Measurements from ENCODE around the gene AIP. TPM values are rescaled to one million over a fixed set of nuclear protein-coding genes. Genes with fewer than 3 reads are reported as not detected.

AIP gene
- total RNA-seq, 1 experiment from 2014 or later, result 35.6 TPM

DNA sequence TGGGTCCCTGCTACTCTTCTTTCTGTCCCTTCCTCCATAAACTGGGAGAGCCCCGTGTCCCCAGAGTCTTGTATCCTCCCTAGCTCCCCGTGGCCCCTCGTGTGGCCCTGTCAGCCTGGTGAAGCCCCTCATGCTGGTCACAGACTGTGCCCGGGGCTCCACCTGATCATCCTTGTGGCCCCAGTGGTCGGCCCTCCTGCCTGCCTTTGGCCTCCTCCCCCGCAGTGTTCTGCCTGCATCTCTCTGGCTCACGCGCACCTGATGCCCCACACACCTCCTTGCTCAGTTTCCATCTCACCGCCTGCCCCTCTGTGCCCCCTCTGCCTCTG lies 41.6 kb downstream of the AIP start:
- no peak overlapping the region for H2BK12ac ChIP-seq (ENCODE audit: insufficient read length, low read depth, low read length)
- H3K4me1 ChIP-seq (ENCODE audit: insufficient read depth, low read length), result no peaks in the 10 kb centered on the region
- H3T11ph ChIP-seq (ENCODE audit: low read length), result no peak overlapping the region
- no peaks in the 10 kb centered on the region for H3K79me2 ChIP-seq (ENCODE audit: insufficient read depth, low read length)
- no peaks in the 10 kb centered on the region for H3K23me2 ChIP-seq (ENCODE audit: insufficient read length, low read depth, low read length, poor library complexity, severe bottlenecking)
- no peak overlapping the region for H3K4me2 ChIP-seq (ENCODE audit: insufficient read depth, insufficient read length, low read length)
- no peak overlapping the region for H2BK5ac ChIP-seq (ENCODE audit: insufficient read length, low read length)
- no peak overlapping the region for H3K56ac ChIP-seq (ENCODE audit: insufficient read length, low read depth, low read length)
- no peak overlapping the region; the same call in 1 of the 2 replicates for H3K14ac ChIP-seq (ENCODE audit: insufficient read depth, low read length)
- no peak overlapping the region for H2BK15ac ChIP-seq (ENCODE audit: low read depth, low read length)
- no peak overlapping the region for H3K4me3 Mint-ChIP-seq
- H3K4ac ChIP-seq (ENCODE audit: low read depth, low read length), result no peak overlapping the region
- no peaks in the 10 kb centered on the region for H3K27me3 ChIP-seq (ENCODE audit: insufficient read depth, low read length)
- no peak overlapping the region for H3K9ac ChIP-seq (ENCODE audit: extremely low read depth, insufficient read length, low read length)
- no peak overlapping the region for H2BK120ac ChIP-seq (ENCODE audit: low read depth, low read length, poor library complexity, severe bottlenecking)
- H2AFZ ChIP-seq (ENCODE audit: low read length), result no peak overlapping the region
- H4K8ac ChIP-seq (replicated peaks; ENCODE audit: insufficient read length, low read depth, low read length), result no peak overlapping the region
- H4K91ac ChIP-seq (ENCODE audit: insufficient read length, low read depth, low read length), result no peak overlapping the region
- peaks cover 22% of the 10 kb centered on the region for H3K27me3 Mint-ChIP-seq (ENCODE audit: low read depth)
- no peak overlapping the region for H3K27ac Mint-ChIP-seq
- H3K27ac ChIP-seq (ENCODE audit: insufficient read length, low read depth, low read length), result no peak overlapping the region
- H3K18ac ChIP-seq (ENCODE audit: insufficient read length, low read depth, low read length), result no peak overlapping the region
- H3K79me1 ChIP-seq (ENCODE audit: insufficient read depth, low read depth, low read length, poor library complexity, severe bottlenecking), result no peaks in the 10 kb centered on the region
- TF ChIP-seq, protein P1, sequence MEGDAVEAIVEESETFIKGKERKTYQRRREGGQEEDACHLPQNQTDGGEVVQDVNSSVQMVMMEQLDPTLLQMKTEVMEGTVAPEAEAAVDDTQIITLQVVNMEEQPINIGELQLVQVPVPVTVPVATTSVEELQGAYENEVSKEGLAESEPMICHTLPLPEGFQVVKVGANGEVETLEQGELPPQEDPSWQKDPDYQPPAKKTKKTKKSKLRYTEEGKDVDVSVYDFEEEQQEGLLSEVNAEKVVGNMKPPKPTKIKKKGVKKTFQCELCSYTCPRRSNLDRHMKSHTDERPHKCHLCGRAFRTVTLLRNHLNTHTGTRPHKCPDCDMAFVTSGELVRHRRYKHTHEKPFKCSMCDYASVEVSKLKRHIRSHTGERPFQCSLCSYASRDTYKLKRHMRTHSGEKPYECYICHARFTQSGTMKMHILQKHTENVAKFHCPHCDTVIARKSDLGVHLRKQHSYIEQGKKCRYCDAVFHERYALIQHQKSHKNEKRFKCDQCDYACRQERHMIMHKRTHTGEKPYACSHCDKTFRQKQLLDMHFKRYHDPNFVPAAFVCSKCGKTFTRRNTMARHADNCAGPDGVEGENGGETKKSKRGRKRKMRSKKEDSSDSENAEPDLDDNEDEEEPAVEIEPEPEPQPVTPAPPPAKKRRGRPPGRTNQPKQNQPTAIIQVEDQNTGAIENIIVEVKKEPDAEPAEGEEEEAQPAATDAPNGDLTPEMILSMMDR (conservative IDR thresholded peaks at IDR 0.05), result no peak
- no peak overlapping the region for H3K23ac ChIP-seq (ENCODE audit: insufficient read length, low read depth, low read length)
- DNase-seq, result no peak
- H2AK5ac ChIP-seq (ENCODE audit: insufficient read length, low read length), result no peak overlapping the region
- H4K20me1 ChIP-seq (ENCODE audit: control insufficient read depth, insufficient read depth, insufficient read length), result no peaks in the 10 kb centered on the region
- H3K9me3 ChIP-seq (ENCODE audit: control insufficient read depth, low read depth, low read length), result no peaks in the 10 kb centered on the region
- H3K9me3 Mint-ChIP-seq, result peaks cover 0 to 4% of the 10 kb centered on the region in 2 experiments; a peak in 2 of 5 replicates
- no CpG with 5 or more reads among the region's 9 CpGs for WGBS (ENCODE audit: extremely low coverage, insufficient read length, low lambda C conversion rate)
- no peak overlapping the region for H4K5ac ChIP-seq (ENCODE audit: insufficient read length, low read depth, low read length)
- no peak overlapping the region for H2BK20ac ChIP-seq (ENCODE audit: low read depth, low read length, poor library complexity, severe bottlenecking)
- no peaks in the 10 kb centered on the region; a peak in 2 of 7 replicates for H3K36me3 Mint-ChIP-seq (ENCODE audit: insufficient read depth in 1 of 3, low read depth in 3 of 3)
- H3K4me1 Mint-ChIP-seq, result no peaks in the 10 kb centered on the region; a peak in 1 of 4 replicates

All from H9 (cell line).